Stomach (tissue), 9 donors: Measurements from ENCODE around the gene ARHGAP15. TPM values are rescaled to one million over a fixed set of nuclear protein-coding genes. Genes with fewer than 3 reads are reported as not detected.

Source experiments
- DNase-seq, 2 donors: peaks; one replicate each; pipeline versions ENCODE4 v3.0.0 to v3.0.0-alpha.2; 2013 to 2019
- H3K27ac ChIP-seq, 5 donors: fragments of 200-600 bp in 4 of 5; sonication (generic) in 4 of 5; one replicate each; pipeline ENCODE4 v1.5.1; 2013 to 2019; ENCODE audit warnings: mild to moderate bottlenecking in 1 of 5, moderate library complexity in 1 of 5
- H3K27me3 ChIP-seq, 3 donors: fragments of 200-600 bp; sonication (generic); one replicate each; pipeline ENCODE4 v1.5.1; 2017 to 2019; ENCODE audit warnings: mixed run types in 1 of 3
- H3K36me3 ChIP-seq, 4 donors: fragments of 200-600 bp; sonication (generic); 1 replicate in 3 of 4; 2 replicates in 1 of 4; pipeline ENCODE4 v1.5.1; 2016 to 2019
- H3K4me1 ChIP-seq, 4 donors: fragments of 200-600 bp; sonication (generic); one replicate each; pipeline ENCODE4 v1.5.1; 2016 to 2019
- H3K4me3 ChIP-seq, 4 donors: fragments of 200-600 bp; sonication (generic) in 3 of 4; one replicate each; pipeline ENCODE4 v1.5.1; 2016 to 2019; ENCODE audit warnings: mild to moderate bottlenecking in 1 of 4
- H3K9me3 ChIP-seq, 4 donors: fragments of 200-600 bp; sonication (generic); one replicate each; pipeline ENCODE4 v1.5.1; 2016 to 2019
- EP300 ChIP-seq: sonication (generic); formaldehyde crosslinking; IDR thresholded peaks from one replicate; pipeline ENCODE4 v1.6.1; 2017; ENCODE audit warnings: antibody characterized with exemption
- POLR2A ChIP-seq, 4 donors: fragments of 450-650 bp; IDR thresholded peaks; one replicate each; pipeline ENCODE4 v1.6.1; 2016; ENCODE audit warnings: antibody characterized with exemption in 4 of 4, control low read depth in 2 of 4, mild to moderate bottlenecking in 1 of 4, moderate library complexity in 1 of 4
- POLR2AphosphoS5 ChIP-seq, 3 donors: sonication (generic); formaldehyde crosslinking; IDR thresholded peaks; one replicate each; pipeline ENCODE4 v1.6.1; 2016; ENCODE audit warnings: antibody characterized with exemption in 3 of 3
- WGBS, 5 donors: extraction: QIAGEN DNeasy Blood & Tissue Kit in 3 of 5; methylation state at CpG; one replicate each; pipeline versions ENCODE4 v1.1.5 to v1.1.7; 2013 to 2018; 5-methylcytosine and 5-hydroxymethylcytosine counted together
- intact Hi-C: fragments of 100-400 bp; cut with DNase I; formaldehyde crosslinking; loops from one replicate; pipeline ENCODE4 v1.15.1; 2023; ENCODE audit warnings: low total_unique reads
- polyA plus RNA-seq, 3 donors: library from polyadenylated mRNA; stranded (reverse); fragments of 200-250 nt; gene quantifications; one replicate each; pipeline ENCODE4 v1.2.3, GENCODE V29; 2013
- total RNA-seq, 5 donors: library from RNA; depleted of rRNA; stranded (reverse); fragments of >200 nt; gene quantifications; one replicate each; pipeline versions ENCODE4 v1.1.0 to v1.2.3, GENCODE V29; 2014 to 2016
- TF ChIP-seq, protein P1 (sequence below), 7 experiments: fragments of 450-650 bp in 4 of 7; fragments of 200-600 bp in 3 of 7; sonication (generic) in 3 of 7; IDR thresholded peaks; one replicate each; pipeline ENCODE4 v1.5.1; 2016 to 2019; ENCODE audit warnings: antibody characterized with exemption in 7 of 7, control low read depth in 2 of 7, mild to moderate bottlenecking in 1 of 7
- donor health status: healthy with polysubstance abuse.
- donor health status: Bipolar disorder and iron deficiency.
- donor health status: healthy.

The ARHGAP15 gene
- total and polyA plus RNA-seq, 8 donors: 1.8 to 66.3 (median 6.8) TPM; not detected in 1

DNA sequence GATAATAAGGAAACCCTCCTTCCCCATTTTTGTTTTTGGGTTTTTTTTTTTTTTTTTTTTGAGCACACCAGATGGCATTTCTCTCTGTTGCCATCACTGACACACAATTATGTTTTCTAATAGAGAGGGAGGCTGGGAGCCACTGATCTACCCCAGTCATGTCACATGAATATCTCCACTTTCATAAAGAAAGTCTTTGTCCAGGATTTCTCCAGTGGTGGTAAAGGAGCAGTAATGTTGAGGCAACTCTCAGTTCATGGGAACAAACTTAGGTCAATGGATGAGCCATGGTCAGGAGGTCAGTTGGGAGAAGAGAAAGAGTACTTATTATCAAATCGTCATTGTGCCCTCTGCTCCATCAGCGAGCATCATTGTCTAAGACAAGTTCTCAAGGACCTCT lies 603.7 kb downstream of the ARHGAP15 start:
- whole genome bisulfite sequencing, 5 donors: 90 to 97% (median 95%) methylated on average over 2 of the region's 2 CpGs
- Histone ChIP-seq H3K27ac (no peak overlapping the region), H3K4me1 (peaks cover 0 to 9% (median 0%) of the 10 kb centered on the region in 4 donors), H3K27me3 (no peaks in the 10 kb centered on the region), H3K36me3 (no peaks in the 10 kb centered on the region), H3K4me3 (no peak overlapping the region), H3K9me3 (no peaks in the 10 kb centered on the region)
- no peak for TF ChIP-seq EP300
- TF ChIP-seq, protein P1, sequence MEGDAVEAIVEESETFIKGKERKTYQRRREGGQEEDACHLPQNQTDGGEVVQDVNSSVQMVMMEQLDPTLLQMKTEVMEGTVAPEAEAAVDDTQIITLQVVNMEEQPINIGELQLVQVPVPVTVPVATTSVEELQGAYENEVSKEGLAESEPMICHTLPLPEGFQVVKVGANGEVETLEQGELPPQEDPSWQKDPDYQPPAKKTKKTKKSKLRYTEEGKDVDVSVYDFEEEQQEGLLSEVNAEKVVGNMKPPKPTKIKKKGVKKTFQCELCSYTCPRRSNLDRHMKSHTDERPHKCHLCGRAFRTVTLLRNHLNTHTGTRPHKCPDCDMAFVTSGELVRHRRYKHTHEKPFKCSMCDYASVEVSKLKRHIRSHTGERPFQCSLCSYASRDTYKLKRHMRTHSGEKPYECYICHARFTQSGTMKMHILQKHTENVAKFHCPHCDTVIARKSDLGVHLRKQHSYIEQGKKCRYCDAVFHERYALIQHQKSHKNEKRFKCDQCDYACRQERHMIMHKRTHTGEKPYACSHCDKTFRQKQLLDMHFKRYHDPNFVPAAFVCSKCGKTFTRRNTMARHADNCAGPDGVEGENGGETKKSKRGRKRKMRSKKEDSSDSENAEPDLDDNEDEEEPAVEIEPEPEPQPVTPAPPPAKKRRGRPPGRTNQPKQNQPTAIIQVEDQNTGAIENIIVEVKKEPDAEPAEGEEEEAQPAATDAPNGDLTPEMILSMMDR (IDR thresholded peaks at IDR 0.05): no peak
- no peak for TF ChIP-seq POLR2AphosphoS5 (IDR thresholded peaks at IDR 0.05)
- TF ChIP-seq POLR2A (IDR thresholded peaks at IDR 0.05): no peak
- intact Hi-C loops: no loop called here
- DNase-seq: no peak

DNA sequence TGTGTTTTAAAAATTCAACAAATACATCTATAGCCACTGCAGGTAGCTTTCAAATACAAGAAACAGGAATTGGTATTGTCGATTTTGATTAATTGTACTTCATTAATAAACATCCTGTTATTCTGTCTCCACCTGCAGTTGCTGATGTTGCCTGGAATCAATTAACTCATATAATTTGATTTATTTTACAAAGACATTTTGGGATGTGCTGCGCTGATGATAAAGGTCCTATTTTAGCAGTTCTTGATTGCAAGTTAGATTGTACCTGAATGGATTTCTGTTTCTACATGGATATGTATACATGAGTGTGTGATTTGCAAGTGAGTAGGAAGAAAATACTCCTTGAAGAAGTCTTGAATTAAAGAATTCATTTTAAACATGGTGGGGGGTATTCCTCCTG lies 605.3 kb downstream of the ARHGAP15 start:
- Histone ChIP-seq H3K4me3 (no peak overlapping the region), H3K27ac (no peak overlapping the region), H3K36me3 (no peaks in the 10 kb centered on the region), H3K9me3 (no peaks in the 10 kb centered on the region), H3K4me1 (no peaks in the 10 kb centered on the region), H3K27me3 (no peaks in the 10 kb centered on the region)
- TF ChIP-seq POLR2A (IDR thresholded peaks at IDR 0.05): no peak
- TF ChIP-seq, protein P1 (IDR thresholded peaks at IDR 0.05): no peak
- TF ChIP-seq EP300: no peak
- TF ChIP-seq POLR2AphosphoS5 (IDR thresholded peaks at IDR 0.05): no peak
- WGBS, 5 donors: 91 to 97% (median 95%) methylated on average over 2 of the region's 2 CpGs
- no peak for DNase-seq
- intact Hi-C loops: no loop called here

DNA sequence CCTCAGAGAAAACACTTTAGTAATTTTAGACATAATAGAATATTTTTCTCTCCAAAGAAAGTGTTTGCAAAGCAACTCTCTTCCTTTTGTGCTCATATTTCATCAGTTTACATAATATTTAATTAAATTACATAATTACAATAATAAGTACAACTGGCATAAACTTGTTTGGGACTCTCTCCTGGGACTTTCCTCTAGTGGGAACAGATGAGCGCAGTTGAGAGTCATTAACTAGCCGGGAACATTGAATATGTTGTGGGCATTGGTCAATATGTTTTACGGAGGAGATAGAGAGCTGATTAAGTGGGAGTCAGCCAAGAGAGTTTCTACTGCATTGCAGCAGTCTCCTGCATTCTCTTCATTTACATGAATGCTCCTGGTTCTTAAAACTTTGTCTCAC lies 607.7 kb downstream of the ARHGAP15 start:
- Histone ChIP-seq H3K27me3 (no peaks in the 10 kb centered on the region), H3K4me1 (no peaks in the 10 kb centered on the region), H3K4me3 (no peak overlapping the region), H3K9me3 (no peaks in the 10 kb centered on the region), H3K27ac (no peak overlapping the region), H3K36me3 (no peaks in the 10 kb centered on the region)
- WGBS, 5 donors: 87 to 96% (median 92%) methylated on average over 3 of the region's 3 CpGs
- DNase-seq: no peak
- intact Hi-C loops: no loop called here
- TF ChIP-seq, protein P1 (IDR thresholded peaks at IDR 0.05): no peak
- TF ChIP-seq POLR2A (IDR thresholded peaks at IDR 0.05) (no peak), EP300 (no peak), POLR2AphosphoS5 (IDR thresholded peaks at IDR 0.05) (no peak)

DNA sequence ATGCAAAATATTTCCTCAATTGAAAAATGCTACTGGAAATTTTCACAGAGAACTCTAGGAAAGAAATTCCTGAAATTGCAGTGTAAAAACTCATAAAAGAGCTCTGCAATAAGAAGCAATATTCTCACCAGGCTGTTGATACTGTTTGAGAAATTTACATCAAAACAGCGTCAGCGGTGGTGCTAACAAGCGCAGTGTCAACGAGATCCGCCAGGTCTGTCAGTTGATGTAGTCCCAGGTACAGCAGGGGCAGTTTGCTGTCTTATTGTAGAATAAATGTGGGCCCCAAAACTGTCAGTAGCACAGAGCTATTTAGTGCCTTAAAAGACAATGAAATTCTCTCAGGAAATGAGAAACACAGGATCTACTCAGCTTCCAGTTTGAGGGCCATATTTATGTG lies 611.2 kb downstream of the ARHGAP15 start:
- intact Hi-C loops: no loop called here

More for the DNA sequence above, 611.2 kb downstream of the ARHGAP15 start:
- Histone ChIP-seq H3K27ac (no peak overlapping the region), H3K36me3 (no peaks in the 10 kb centered on the region), H3K4me3 (no peak overlapping the region), H3K4me1 (peaks cover 0 to 13% (median 5%) of the 10 kb centered on the region in 4 donors), H3K27me3 (no peaks in the 10 kb centered on the region), H3K9me3 (no peaks in the 10 kb centered on the region)
- WGBS, 5 donors: 95 to 99% (median 96%) methylated on average over 5 of the region's 5 CpGs
- DNase-seq: no peak
- TF ChIP-seq, protein P1 (IDR thresholded peaks at IDR 0.05): no peak
- TF ChIP-seq POLR2AphosphoS5 (IDR thresholded peaks at IDR 0.05) (no peak), POLR2A (IDR thresholded peaks at IDR 0.05) (no peak), EP300 (no peak)
